ENCODE data around the gene MYL6B.

MYL6B gene

DNA sequence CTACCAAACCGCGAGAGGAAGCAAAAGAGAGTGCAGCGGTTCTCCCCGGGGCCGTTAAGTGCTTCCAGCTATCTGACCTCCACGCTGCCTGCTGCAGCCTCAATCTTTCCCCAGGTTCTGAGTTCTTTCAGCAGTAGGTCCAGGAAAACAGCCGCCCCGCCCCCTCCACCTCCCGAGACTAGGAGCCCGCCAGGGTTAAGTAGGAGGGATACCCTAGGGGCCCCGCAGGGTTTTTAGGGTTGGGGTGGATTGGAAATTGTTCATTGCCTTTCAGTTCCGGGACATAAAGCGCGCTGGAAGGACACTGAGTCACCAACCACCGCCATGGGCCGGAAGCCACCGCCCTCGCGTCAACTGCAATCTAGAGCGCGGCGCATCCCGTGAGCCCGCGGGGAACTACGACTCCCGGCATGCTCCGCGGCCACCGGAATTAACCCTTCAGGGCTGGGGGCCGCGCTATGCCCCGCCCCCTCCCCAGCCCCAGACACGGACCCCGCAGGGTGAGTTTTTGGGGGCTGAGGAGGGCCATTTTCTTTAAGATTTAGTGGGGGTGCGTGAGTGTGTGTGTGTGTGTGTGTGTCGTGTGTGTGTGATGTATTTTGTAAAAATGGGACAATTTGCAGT, at the start of gene MYL6B:
TSS of gene MYL6B (plus strand) at position 456 of the 624 bp plus-strand sequence. CDS start 1,332 bp downstream, outside the sequence.
- TF ChIP-seq Cebpa-rat (IDR thresholded peaks at IDR 0.05) = no peak
- no peaks in the 10 kb centered on the region for H4K20me1 ChIP-seq
- H3K36me3 ChIP-seq = peaks cover 27% of the 10 kb centered on the region
- peak within 1 kb of the TSS; percentile 99 for H3K4me2 ChIP-seq
- peak within 1 kb of the TSS; percentile 88 for H3K9ac ChIP-seq
- H3K9me3 ChIP-seq = no peaks in the 10 kb centered on the region
- H3K4me3 ChIP-seq = peak within 1 kb of the TSS; percentile 75
- H3K27me3 ChIP-seq = no peaks in the 10 kb centered on the region
- peaks cover 51% of the 10 kb centered on the region for H3K4me1 ChIP-seq
- peak within 1 kb of the TSS; percentile 84 for H3K27ac ChIP-seq

DNA sequence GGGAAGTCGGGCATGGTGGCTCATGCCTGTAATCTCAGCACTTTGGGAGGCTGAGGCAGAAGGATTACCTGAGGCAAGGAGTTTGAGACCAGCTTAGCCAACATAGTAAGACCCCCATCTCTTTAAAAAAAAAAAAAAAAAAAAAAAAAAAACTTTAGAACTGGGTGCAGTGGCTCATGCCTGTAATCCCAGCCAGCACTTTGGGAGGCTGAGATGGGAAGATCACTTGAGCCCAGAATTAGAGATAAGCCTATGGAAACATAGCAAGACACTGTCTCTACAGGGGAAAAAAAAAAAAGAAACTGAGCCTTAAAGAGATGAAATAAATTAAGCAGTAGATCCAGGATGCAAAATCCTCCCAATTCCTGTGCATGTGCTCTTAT, 49.7 kb upstream of the MYL6B start:
- no peak overlapping the region for H3K4me3 ChIP-seq
- H4K20me1 ChIP-seq = peaks cover 28% of the 10 kb centered on the region
- H3K27ac ChIP-seq = no peak overlapping the region
- H3K9me3 ChIP-seq = no peaks in the 10 kb centered on the region
- no peaks in the 10 kb centered on the region for H3K27me3 ChIP-seq
- H3K36me3 ChIP-seq = peaks cover 18% of the 10 kb centered on the region
- H3K4me2 ChIP-seq = peak overlapping the region; percentile 84
- H3K9ac ChIP-seq = no peak overlapping the region; the same call in 1 of the 2 replicates
- peaks cover 32% of the 10 kb centered on the region for H3K4me1 ChIP-seq
- no peak for TF ChIP-seq Cebpa-rat (IDR thresholded peaks at IDR 0.05)

DNA sequence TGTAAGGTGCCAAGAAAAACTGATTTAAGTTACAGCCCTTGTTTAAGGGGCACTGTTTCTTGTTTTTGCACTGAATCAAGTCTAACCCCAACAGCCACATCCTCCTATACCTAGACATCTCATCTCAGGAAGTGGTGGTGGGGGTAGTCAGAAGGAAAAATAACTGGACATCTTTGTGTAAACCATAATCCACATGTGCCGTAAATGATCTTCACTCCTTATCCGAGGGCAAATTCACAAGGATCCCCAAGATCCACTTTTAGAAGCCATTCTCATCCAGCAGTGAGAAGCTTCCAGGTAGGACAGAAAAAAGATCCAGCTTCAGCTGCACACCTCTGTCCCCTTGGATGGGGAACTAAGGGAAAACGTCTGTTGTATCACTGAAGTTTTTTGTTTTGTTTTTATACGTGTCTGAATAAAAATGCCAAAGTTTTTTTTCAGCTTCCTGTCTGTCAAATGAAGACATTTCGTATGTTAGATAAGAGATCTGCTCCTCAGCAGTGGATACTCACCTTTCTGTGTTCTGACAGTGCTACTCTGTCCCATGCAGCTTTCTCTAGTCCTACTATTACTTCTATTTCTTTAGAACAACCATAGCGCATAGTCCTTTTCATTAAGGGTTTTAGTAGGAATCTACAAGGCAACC, 49.2 kb upstream of the MYL6B start:
- peaks cover 32% of the 10 kb centered on the region for H3K4me1 ChIP-seq
- H4K20me1 ChIP-seq = peaks cover 32% of the 10 kb centered on the region
- no peaks in the 10 kb centered on the region for H3K9me3 ChIP-seq
- H3K27ac ChIP-seq = 0 out of 2 replicates have a peak overlapping the region, but pooled peaks have one; percentile 71
- H3K4me2 ChIP-seq = peak overlapping the region; percentile 84
- H3K36me3 ChIP-seq = peaks cover 23% of the 10 kb centered on the region
- peak overlapping the region; percentile 98 for H3K9ac ChIP-seq
- H3K4me3 ChIP-seq = peak overlapping the region; percentile 92
- H3K27me3 ChIP-seq = no peaks in the 10 kb centered on the region
- TF ChIP-seq Cebpa-rat (IDR thresholded peaks at IDR 0.05) = no peak

DNA sequence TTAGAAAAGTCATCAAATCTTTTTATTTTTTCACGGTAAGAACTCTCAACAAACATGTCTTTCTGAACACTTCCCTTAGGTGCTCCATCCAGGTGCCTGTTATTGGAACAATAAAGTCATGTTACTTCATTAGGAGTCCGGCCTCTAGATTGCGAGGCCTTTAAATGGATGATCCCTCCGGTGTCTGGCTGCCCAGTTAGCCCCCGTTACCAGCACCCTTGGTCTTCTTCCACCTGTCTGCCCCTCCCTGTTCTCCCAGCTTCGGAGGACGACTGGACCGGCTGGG, 48.6 kb upstream of the MYL6B start:
- Histone ChIP-seq H3K27me3 (no peaks in the 10 kb centered on the region), H3K4me2 (peak overlapping the region; percentile 84), H3K4me1 (peaks cover 32% of the 10 kb centered on the region), H3K9me3 (no peaks in the 10 kb centered on the region), H3K9ac (peak overlapping the region; percentile 98), H3K27ac (peak overlapping the region; percentile 71), H4K20me1 (peaks cover 32% of the 10 kb centered on the region), H3K4me3 (peak overlapping the region; percentile 92), H3K36me3 (peaks cover 29% of the 10 kb centered on the region)
- no peak for TF ChIP-seq Cebpa-rat (IDR thresholded peaks at IDR 0.05)

DNA sequence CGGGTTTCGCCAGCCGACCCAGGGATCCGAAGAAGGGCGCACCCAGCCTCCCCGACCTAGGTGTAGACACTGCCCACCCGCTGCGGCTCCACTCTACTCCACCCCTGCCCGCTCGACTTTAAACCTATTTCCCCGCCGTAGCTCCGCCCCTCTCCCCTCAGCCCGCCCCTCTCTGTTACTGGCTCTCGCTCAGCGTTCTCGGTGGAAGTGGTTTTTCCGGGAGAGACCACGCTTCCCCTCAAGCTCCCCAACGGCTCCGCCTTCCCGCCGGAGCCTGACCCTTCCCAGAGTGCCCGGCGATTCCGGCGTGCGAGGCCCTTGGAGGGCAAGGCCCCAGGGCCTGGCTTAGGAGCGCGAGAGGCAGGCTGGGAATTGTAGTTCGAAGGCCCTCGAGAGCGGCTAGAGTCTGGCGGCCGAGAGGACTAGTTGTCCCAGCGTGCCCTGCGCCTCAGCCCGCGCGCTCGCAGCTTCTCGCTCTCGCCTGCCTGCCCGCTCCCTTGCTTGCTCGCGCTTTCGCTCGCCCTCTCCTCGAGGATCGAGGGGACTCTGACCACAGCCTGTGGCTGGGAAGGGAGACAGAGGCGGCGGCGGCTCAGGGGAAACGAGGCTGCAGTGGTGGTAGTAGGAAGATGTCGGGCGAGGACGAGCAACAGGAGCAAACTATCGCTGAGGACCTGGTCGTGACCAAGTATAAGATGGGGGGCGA, 48.1 kb upstream of the MYL6B start, which contains the start of gene PA2G4:
TSS of gene PA2G4 (plus strand) at position 451 of the 706 bp plus-strand sequence. CDS start at position 630, 179 bp downstream.
- Histone ChIP-seq H3K27me3 (no peaks in the 10 kb centered on the region), H3K4me2 (peak within 1 kb of the TSS; percentile 95), H3K9me3 (no peaks in the 10 kb centered on the region), H3K27ac (peak within 1 kb of the TSS; percentile 97), H3K4me3 (peak within 1 kb of the TSS; percentile 92), H3K9ac (peak within 1 kb of the TSS; percentile 98), H3K36me3 (peaks cover 34% of the 10 kb centered on the region), H4K20me1 (peaks cover 32% of the 10 kb centered on the region), H3K4me1 (peaks cover 32% of the 10 kb centered on the region)
- no peak for TF ChIP-seq Cebpa-rat (IDR thresholded peaks at IDR 0.05)

DNA sequence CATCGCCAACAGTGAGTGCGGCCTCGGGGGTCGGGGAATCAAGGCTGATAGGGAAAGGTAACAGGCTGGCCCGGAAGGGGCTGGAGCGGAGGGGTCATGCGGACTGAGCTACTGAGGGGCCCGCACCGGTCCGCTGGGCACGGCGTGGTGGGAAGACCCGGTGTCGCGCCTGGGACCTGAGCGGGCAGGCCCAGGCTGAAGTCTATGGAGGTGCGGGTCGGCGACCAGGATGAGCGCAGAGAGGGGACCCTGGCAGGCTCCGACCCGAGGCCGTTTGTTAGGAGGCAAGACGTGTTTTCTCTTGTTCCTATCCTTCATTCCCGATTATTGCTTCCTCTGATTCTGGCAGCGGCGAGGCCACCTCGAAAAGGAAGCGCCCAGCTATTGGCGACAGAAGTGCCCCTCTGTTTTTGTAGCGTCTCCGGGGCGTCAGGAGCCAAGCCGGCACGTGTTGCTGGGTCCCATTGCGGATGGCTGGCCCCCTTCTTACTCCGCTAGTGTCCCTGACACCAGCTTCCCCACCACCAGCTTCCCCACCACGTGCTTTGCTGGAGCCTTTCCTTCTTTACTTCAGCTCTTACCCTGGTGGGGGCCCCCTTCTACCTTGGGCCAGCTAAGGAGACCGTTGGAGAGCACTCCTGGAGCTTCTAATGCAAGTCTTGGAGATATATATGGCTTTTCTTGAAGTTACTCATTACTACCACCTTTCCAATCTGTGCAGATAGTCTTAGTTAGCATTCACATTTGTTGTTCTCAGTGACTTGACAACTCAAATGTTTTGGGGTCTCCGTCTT, 47.4 kb upstream of the MYL6B start:
- Histone ChIP-seq H4K20me1 (peaks cover 32% of the 10 kb centered on the region), H3K27me3 (no peaks in the 10 kb centered on the region), H3K36me3 (peaks cover 41% of the 10 kb centered on the region), H3K27ac (peak overlapping the region; percentile 97), H3K9me3 (no peaks in the 10 kb centered on the region), H3K9ac (peak overlapping the region; percentile 98), H3K4me1 (peaks cover 32% of the 10 kb centered on the region), H3K4me2 (peak overlapping the region; percentile 95), H3K4me3 (peak overlapping the region; percentile 92)
- no peak for TF ChIP-seq Cebpa-rat (IDR thresholded peaks at IDR 0.05)

DNA sequence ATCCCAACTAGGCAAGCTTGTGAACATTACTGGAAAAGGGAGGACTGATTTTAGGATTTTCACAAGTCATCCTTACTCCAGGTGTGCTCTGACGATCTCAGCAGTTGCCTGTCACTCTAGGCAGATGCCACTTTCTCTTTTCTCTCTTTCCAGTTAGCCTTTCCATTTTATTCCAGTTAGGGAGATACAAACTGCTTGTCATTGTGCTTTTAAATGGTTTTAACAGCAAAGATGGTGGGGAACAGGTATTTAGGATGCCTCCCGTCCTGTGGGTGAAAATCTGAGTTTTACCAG, 46.8 kb upstream of the MYL6B start:
- Histone ChIP-seq H3K27ac (peak overlapping the region; percentile 97), H3K9me3 (no peaks in the 10 kb centered on the region), H3K4me3 (peak overlapping the region; percentile 92), H4K20me1 (peaks cover 32% of the 10 kb centered on the region), H3K9ac (peak overlapping the region; percentile 98), H3K27me3 (no peaks in the 10 kb centered on the region), H3K36me3 (peaks cover 47% of the 10 kb centered on the region), H3K4me2 (peak overlapping the region; percentile 95), H3K4me1 (peaks cover 32% of the 10 kb centered on the region)
- TF ChIP-seq Cebpa-rat (IDR thresholded peaks at IDR 0.05) = no peak

DNA sequence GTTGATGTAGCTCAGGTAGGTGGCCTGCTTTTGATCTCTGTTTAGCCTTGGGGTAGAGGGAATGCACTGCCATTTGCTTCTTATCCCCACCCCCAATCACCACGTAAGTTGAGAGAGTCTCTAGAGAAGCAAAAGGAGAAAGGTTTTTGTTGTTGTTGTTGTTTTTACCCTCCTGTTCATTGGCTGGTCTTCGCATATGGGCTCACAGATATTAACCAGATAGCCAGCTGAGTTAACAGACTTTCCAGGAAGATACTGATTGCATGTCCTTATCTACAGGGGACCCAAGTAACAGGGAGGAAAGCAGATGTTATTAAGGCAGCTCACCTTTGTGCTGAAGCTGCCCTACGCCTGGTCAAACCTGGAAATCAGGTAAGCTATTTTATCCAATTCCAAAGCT, 45.1 kb upstream of the MYL6B start:
- H3K4me1 ChIP-seq = peaks cover 32% of the 10 kb centered on the region
- H3K4me3 ChIP-seq = no peak overlapping the region
- H3K9me3 ChIP-seq = no peaks in the 10 kb centered on the region
- H3K27ac ChIP-seq = no peak overlapping the region
- H3K27me3 ChIP-seq = no peaks in the 10 kb centered on the region
- peak overlapping the region; percentile 32; the same call in 1 of the 2 replicates for H3K9ac ChIP-seq
- H4K20me1 ChIP-seq = peaks cover 32% of the 10 kb centered on the region
- no peak overlapping the region for H3K4me2 ChIP-seq
- TF ChIP-seq Cebpa-rat (IDR thresholded peaks at IDR 0.05) = no peak
- H3K36me3 ChIP-seq = peaks cover 64% of the 10 kb centered on the region

DNA sequence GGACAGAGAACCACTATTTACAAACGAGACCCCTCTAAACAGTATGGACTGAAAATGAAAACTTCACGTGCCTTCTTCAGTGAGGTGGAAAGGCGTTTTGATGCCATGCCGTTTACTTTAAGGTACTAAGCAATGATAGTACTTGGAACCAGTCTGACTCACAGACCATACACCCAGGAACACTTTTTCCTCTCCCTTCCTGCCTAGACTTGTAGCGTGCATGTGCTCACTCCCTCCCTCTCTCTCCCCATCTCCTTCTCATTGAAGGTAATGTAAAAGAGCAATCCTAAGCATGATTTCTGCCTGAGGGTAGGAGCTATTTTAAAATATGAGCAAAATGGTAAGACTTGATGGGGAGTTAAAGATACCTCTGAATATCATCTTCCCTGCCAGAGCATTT, 41.8 kb upstream of the MYL6B start:
- H3K36me3 ChIP-seq = peaks cover 87% of the 10 kb centered on the region
- no peak overlapping the region for H3K9ac ChIP-seq
- peaks cover 25% of the 10 kb centered on the region for H4K20me1 ChIP-seq
- no peak for TF ChIP-seq Cebpa-rat (IDR thresholded peaks at IDR 0.05)
- no peaks in the 10 kb centered on the region for H3K27me3 ChIP-seq
- H3K4me2 ChIP-seq = no peak overlapping the region
- H3K27ac ChIP-seq = no peak overlapping the region
- H3K9me3 ChIP-seq = no peaks in the 10 kb centered on the region
- no peak overlapping the region for H3K4me3 ChIP-seq
- peaks cover 21% of the 10 kb centered on the region for H3K4me1 ChIP-seq

All from BLaER1 (cell line).